ENCODE measurements around the gene ZNF367. TPM values are rescaled to one million over a fixed set of nuclear protein-coding genes. Genes with fewer than 3 reads are reported as not detected.

Gene ZNF367
- total and polyA plus RNA-seq, 4 donors, result 1.0 to 3.3 (median 2.1) TPM

- no peak for DNase-seq
- peaks cover 0 to 1% (median 0%) of the 10 kb centered on the region in 5 donors for H3K4me1 ChIP-seq (ENCODE audit: control insufficient read depth in 5 of 5, insufficient read depth in 5 of 5, low read length in 5 of 5)
- H3K27ac ChIP-seq (ENCODE audit: low read depth in 1 of 2, low read length in 1 of 2), result no peak overlapping the region
- ATAC-seq (ENCODE audit: insufficient read depth, low FRiP score), result no peak
- no peak overlapping the region for H3K9ac ChIP-seq (ENCODE audit: insufficient read depth in 1 of 2, low read length in 2 of 2)
- H3K9me3 ChIP-seq (ENCODE audit: control insufficient read depth in 4 of 4, insufficient read depth in 3 of 4, low read length in 3 of 4), result no peaks in the 10 kb centered on the region
- H3K4me3 ChIP-seq, result no peak overlapping the region
- TF ChIP-seq CTCF (IDR thresholded peaks at IDR 0.05; ENCODE audit: control extremely low read depth, extremely low read depth), result no peak
- 85 to 90% methylated on average over 15 of the region's 15 CpGs for WGBS, 2 donors
- H3K36me3 ChIP-seq (ENCODE audit: control insufficient read depth in 4 of 4, insufficient read depth in 4 of 4, low read length in 4 of 4), result no peaks in the 10 kb centered on the region
- no peaks in the 10 kb centered on the region for H3K27me3 ChIP-seq (ENCODE audit: control insufficient read depth in 3 of 3, insufficient read depth in 3 of 3, low read length in 2 of 3)
These were observed 18.4 kb upstream of the ZNF367 start for GRCh38 chr9:96436456-96437126.

- Histone ChIP-seq H3K4me1 (ENCODE audit: control insufficient read depth in 5 of 5, insufficient read depth in 5 of 5, low read length in 5 of 5) (peaks cover 0 to 1% (median 0%) of the 10 kb centered on the region in 5 donors), H3K4me3 (no peak overlapping the region), H3K9me3 (ENCODE audit: control insufficient read depth in 4 of 4, insufficient read depth in 3 of 4, low read length in 3 of 4) (no peaks in the 10 kb centered on the region), H3K27ac (ENCODE audit: low read depth in 1 of 2, low read length in 1 of 2) (no peak overlapping the region), H3K27me3 (ENCODE audit: control insufficient read depth in 3 of 3, insufficient read depth in 3 of 3, low read length in 2 of 3) (no peaks in the 10 kb centered on the region), H3K9ac (ENCODE audit: insufficient read depth in 1 of 2, low read length in 2 of 2) (no peak overlapping the region), H3K36me3 (ENCODE audit: control insufficient read depth in 4 of 4, insufficient read depth in 4 of 4, low read length in 4 of 4) (no peaks in the 10 kb centered on the region)
- TF ChIP-seq CTCF (IDR thresholded peaks at IDR 0.05; ENCODE audit: control extremely low read depth, extremely low read depth), result no peak
- no peak for ATAC-seq (ENCODE audit: insufficient read depth, low FRiP score)
- 78 to 88% methylated on average over 2 of the region's 2 CpGs for WGBS, 2 donors
- no peak for DNase-seq
These were observed 17.9 kb upstream of the ZNF367 start for GRCh38 chr9:96436063-96436455.

- WGBS, 2 donors, result 92 to 94% methylated on average over 4 of the region's 4 CpGs
- H3K36me3 ChIP-seq (ENCODE audit: control insufficient read depth in 4 of 4, insufficient read depth in 4 of 4, low read length in 4 of 4), result no peaks in the 10 kb centered on the region
These were observed 17.2 kb upstream of the ZNF367 start for GRCh38 chr9:96435345-96435744.

More at GRCh38 chr9:96435345-96435744, 17.2 kb upstream of the ZNF367 start:
- Histone ChIP-seq H3K4me1 (ENCODE audit: control insufficient read depth in 5 of 5, insufficient read depth in 5 of 5, low read length in 5 of 5) (peaks cover 0 to 1% (median 0%) of the 10 kb centered on the region in 5 donors), H3K4me3 (no peak overlapping the region), H3K9me3 (ENCODE audit: control insufficient read depth in 4 of 4, insufficient read depth in 3 of 4, low read length in 3 of 4) (no peaks in the 10 kb centered on the region), H3K27me3 (ENCODE audit: control insufficient read depth in 3 of 3, insufficient read depth in 3 of 3, low read length in 2 of 3) (no peaks in the 10 kb centered on the region), H3K9ac (ENCODE audit: insufficient read depth in 1 of 2, low read length in 2 of 2) (no peak overlapping the region), H3K27ac (ENCODE audit: low read depth in 1 of 2, low read length in 1 of 2) (no peak overlapping the region)
- no peak for TF ChIP-seq CTCF (IDR thresholded peaks at IDR 0.05; ENCODE audit: control extremely low read depth, extremely low read depth)
- DNase-seq (no peak), ATAC-seq (ENCODE audit: insufficient read depth, low FRiP score) (no peak)

All from lung (tissue), 12 donors.